Omental fat pad (tissue), 4 donors: ENCODE data around the gene IFNLR1. TPM values are rescaled to one million over a fixed set of nuclear protein-coding genes. Genes with fewer than 3 reads are reported as not detected.

Source experiments
- ATAC-seq: fragments of 150-250 bp; one replicate; pipeline ENCODE4 v1.9.1; 2016; ENCODE audit warnings: mild to moderate bottlenecking, moderate library complexity; ENCODE audit not compliant: low FRiP score
- DNase-seq: peaks from one replicate; pipeline ENCODE4 v3.0.0-alpha.2; 2019; ENCODE audit warnings: low spot score
- CTCF ChIP-seq, 3 donors: fragments of 450-650 bp; IDR thresholded peaks; one replicate each; pipeline ENCODE4 v1.5.1; 2016 to 2017; ENCODE audit warnings: antibody characterized with exemption in 3 of 3, mild to moderate bottlenecking in 3 of 3, moderate library complexity in 2 of 3
- total RNA-seq, 4 donors: library from RNA; depleted of rRNA; stranded (reverse); fragments of >200 nt; gene quantifications; one replicate each; pipeline ENCODE4 v1.1.0, GENCODE V29; 2016

IFNLR1 gene
- total RNA-seq, 4 donors from 2014 or later: 1.1 to 4.6 (median 1.8) TPM; not detected in 1

- ATAC-seq (no peak), DNase-seq (no peak)
- no peak for TF ChIP-seq CTCF (IDR thresholded peaks at IDR 0.05)
Observed at GRCh38 chr1:24152631-24153494, 34.2 kb downstream of the IFNLR1 start.

GRCh38 chr1:24151175-24151533, 35.9 kb downstream of the IFNLR1 start:
- DNase-seq (no peak), ATAC-seq (no peak)
- TF ChIP-seq CTCF (IDR thresholded peaks at IDR 0.05): no peak

DNA sequence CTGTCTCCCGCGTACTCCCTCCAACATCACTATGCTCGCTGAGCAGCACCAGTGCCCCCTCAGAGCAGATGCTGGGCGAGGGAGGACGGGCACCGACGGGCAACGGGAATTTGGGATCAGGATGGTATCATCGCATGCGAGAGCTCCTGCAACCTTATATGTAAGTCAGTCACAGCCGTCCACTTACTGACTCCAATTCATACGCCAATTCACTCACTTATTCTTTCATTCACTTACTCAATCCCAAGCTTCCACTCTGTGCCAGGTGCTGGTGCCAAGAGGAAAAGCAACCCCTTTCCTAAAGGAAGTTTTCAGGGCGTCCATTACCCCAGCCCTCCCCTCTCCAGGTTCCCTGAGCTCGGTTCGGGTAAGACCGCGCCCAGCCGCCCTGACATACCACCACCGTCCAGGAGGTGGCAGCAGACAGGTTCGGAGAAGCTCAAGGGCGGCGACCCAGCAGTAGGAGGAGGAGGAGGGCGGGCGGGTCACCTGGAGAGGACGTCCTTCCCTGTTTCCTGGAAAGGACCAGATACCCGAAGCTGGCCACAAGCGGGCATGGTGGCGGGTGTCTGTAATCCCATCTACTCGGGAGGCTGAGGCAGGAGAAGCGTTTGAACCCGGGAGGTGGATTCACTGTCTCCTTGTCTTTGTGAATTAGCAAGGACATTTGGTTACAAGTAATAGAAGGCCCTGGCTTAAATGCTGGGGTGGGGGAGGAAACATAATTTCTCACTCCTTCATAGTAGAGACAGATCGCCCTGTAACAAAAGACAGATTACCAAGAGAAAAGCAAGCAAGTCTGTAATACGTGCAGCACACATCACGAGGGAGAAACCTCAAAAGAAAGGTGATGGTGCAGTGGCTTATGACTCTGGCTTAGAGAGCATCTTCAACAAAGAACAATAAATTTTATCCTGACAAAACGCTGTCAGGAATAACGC, 36.6 kb downstream of the IFNLR1 start:
- peak in 1 of 3 donors; percentile 41 for TF ChIP-seq CTCF (IDR thresholded peaks at IDR 0.05)
- peak; percentile 96 for DNase-seq
- peak; percentile 95 for ATAC-seq

DNA sequence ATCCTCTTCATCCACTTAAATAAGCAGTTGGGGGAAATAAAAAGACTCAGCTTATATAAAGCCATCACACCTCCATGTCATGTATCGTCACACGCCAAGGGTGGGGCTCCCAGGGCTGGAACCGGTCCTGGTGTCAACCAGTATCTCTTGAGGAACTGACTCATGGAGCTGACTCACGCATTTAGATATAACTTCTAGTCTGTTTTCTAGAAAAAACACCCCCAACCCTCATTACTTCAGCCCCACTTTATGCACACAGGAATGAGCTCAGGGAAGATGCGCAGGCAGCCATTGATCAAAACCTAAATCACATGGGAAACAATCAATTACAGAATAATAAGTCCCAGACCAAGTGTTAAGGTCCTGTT, 37.2 kb downstream of the IFNLR1 start:
- peak; percentile 62 for ATAC-seq
- TF ChIP-seq CTCF (IDR thresholded peaks at IDR 0.05): no peak
- peak; percentile 42 for DNase-seq

DNA sequence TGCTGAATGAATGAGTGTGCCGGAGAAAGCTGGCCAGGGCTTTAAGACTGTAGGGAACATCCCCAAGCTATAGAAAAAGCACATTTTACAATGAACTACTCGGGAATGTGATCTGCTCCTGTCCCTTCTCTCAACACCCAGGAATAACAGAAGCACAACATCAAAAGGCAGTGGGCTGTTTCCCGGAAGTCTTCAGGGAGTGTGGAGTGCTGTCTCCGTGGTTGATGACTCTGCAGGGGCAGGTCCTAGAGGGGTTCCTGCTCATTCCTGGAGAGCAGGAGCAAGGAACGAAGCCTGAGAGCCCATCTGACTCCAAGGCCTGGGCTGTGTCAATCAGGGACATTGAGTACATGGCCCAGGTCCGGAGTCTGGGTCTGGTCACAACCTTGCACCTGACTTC, 39.3 kb downstream of the IFNLR1 start:
- no peak for TF ChIP-seq CTCF (IDR thresholded peaks at IDR 0.05)
- DNase-seq (no peak), ATAC-seq (no peak)

GRCh38 chr1:24147194-24147593, 39.9 kb downstream of the IFNLR1 start:
- no peak for ATAC-seq
- TF ChIP-seq CTCF (IDR thresholded peaks at IDR 0.05): no peak
- no peak for DNase-seq
